HepG2 (cell line): ENCODE results near the gene B3GNT9. TPM values are rescaled to one million over a fixed set of nuclear protein-coding genes. Genes with fewer than 3 reads are reported as not detected.

Source experiments
- ATAC-seq: fragments of 200-7000 bp; cut with Tn5 transposase; 3 replicates; pipeline ENCODE4 v1.9.1; 2020; ENCODE audit warnings: mild to moderate bottlenecking, moderate library complexity
- BruUV-seq: library from RNA; stranded (reverse); fragments of 400-500 nt; replicated peaks from 2 replicates; lab custom pipeline; 2021; lab: Mats Ljungman, UMichigan
- CTCF ChIA-PET: fragments of 300-600 bp; formaldehyde crosslinking; extraction: SDS; loops from one replicate; lab custom pipeline; 2021; ENCODE audit warnings: low total read pairs, inconsistent platforms, low intra/inter-chr PET ratio; lab: Yijun Ruan, JAX
- POLR2A ChIA-PET: fragments of 350-600 bp; sonication (Branson Sonifier 250); formaldehyde crosslinking; loops from one replicate; lab custom pipeline; 2020; ENCODE audit warnings: antibody characterized with exemption, inconsistent platforms; lab: Yijun Ruan, JAX
- DNase-seq: peaks from one replicate; pipeline ENCODE4 v3.0.0-alpha.2; 2015; ENCODE audit warnings: low spot score
- FAIRE-seq: peaks from 3 replicates; lab custom pipeline; 2011; peaks lifted over from hg19 to GRCh38; lab: Jason Lieb, UNC
- H2AFZ ChIP-seq: one replicate; pipeline ENCODE4 v1.6.1; 2011; ENCODE audit warnings: low read length, inconsistent platforms
- H3K27ac ChIP-seq: fragments of 300-600 bp; 3 replicates; pipeline ENCODE4 v1.8.0; 2011; ENCODE audit warnings: mixed run types, mild to moderate bottlenecking, mixed read lengths, low read length, inconsistent platforms; ENCODE audit not compliant: insufficient read depth; ENCODE audit errors: extremely low read length
- H3K27me3 ChIP-seq, 2 experiments: fragments of 200-600 bp in 1 of 2; 2 replicates in 1 of 2; 3 replicates in 1 of 2; pipeline versions ENCODE4 v1.6.0 to v1.8.0; 2011; ENCODE audit warnings: low read length in 2 of 2, mild to moderate bottlenecking in 2 of 2, moderate library complexity in 2 of 2, inconsistent platforms in 1 of 2; ENCODE audit not compliant: insufficient read depth in 2 of 2, control insufficient read depth in 1 of 2
- H3K36me3 ChIP-seq, 2 experiments: fragments of 200-600 bp in 1 of 2; replicated peaks in 1 of 2; 2 replicates in 1 of 2; 3 replicates in 1 of 2; pipeline versions ENCODE4 v1.5.1 to v1.8.0; 2011; ENCODE audit warnings: low read length in 2 of 2, inconsistent platforms in 1 of 2; ENCODE audit not compliant: insufficient read depth in 2 of 2, control insufficient read depth in 1 of 2
- H3K4me1 ChIP-seq: 2 replicates; pipeline ENCODE4 v1.5.1; 2012; ENCODE audit warnings: low read length, inconsistent platforms; ENCODE audit not compliant: insufficient read depth
- H3K4me2 ChIP-seq: 2 replicates; pipeline ENCODE4 v1.6.0; 2011; ENCODE audit warnings: low read depth, low read length, inconsistent platforms
- H3K4me3 ChIP-seq, 3 experiments: fragments of 200-600 bp in 1 of 3; sonication (generic), shearing (Covaris generic) in 1 of 3; replicated peaks in 1 of 3; 2 replicates each; pipeline ENCODE4 v1.5.1; 2011 to 2016; ENCODE audit warnings: low read length in 3 of 3, inconsistent platforms in 2 of 3, low read depth in 2 of 3, mild to moderate bottlenecking in 2 of 3, control low read depth in 1 of 3, mixed read lengths in 1 of 3; ENCODE audit not compliant: insufficient read depth in 1 of 3
- H3K79me2 ChIP-seq: one replicate; pipeline ENCODE4 v1.6.1; 2011; ENCODE audit warnings: low read length, inconsistent platforms; ENCODE audit not compliant: insufficient read depth
- H3K9ac ChIP-seq: 2 replicates; pipeline ENCODE4 v1.6.0; 2011; ENCODE audit warnings: mild to moderate bottlenecking, low read depth, low read length, inconsistent platforms; ENCODE audit not compliant: insufficient read depth
- H3K9me3 ChIP-seq: 2 replicates; pipeline ENCODE4 v1.5.1; 2012; ENCODE audit warnings: mild to moderate bottlenecking, low read length
- H4K20me1 ChIP-seq: 2 replicates; pipeline ENCODE4 v1.6.0; 2011; ENCODE audit warnings: inconsistent platforms, mild to moderate bottlenecking, low read length, moderate library complexity; ENCODE audit not compliant: insufficient read depth
- EHMT2 ChIP-seq: fragments of 200-600 bp; sonication (generic); IDR thresholded peaks from 2 replicates; pipeline ENCODE4 v1.7.0; 2017; ENCODE audit warnings: antibody characterized with exemption, low read depth, low read length, borderline replicate concordance
- HMG20B ChIP-seq: conservative IDR thresholded peaks from 2 replicates; pipeline ENCODE4 v1.6.1; 2016; ENCODE audit warnings: missing genetic modification reagents, missing compliant biosample characterization
- HNF4G ChIP-seq, 2 experiments: sonication (generic) in 1 of 2; formaldehyde crosslinking in 1 of 2; IDR thresholded peaks; 2 replicates each; pipeline versions ENCODE4 v1.4.0 to v1.6.1; 2011 to 2020; ENCODE audit warnings: borderline replicate concordance in 2 of 2, low read depth in 2 of 2, mild to moderate bottlenecking in 2 of 2, low read length in 1 of 2, missing genetic modification reagents in 1 of 2, moderate library complexity in 1 of 2
- HNRNPLL ChIP-seq: fragments of 200-400 bp; formaldehyde crosslinking; IDR thresholded peaks from 2 replicates; pipeline ENCODE4 v1.6.1; 2017; ENCODE audit warnings: mild to moderate bottlenecking, low read depth, low read length; ENCODE audit not compliant: poor library complexity, severe bottlenecking
- KMT2A ChIP-seq: sonication (generic); formaldehyde crosslinking; IDR thresholded peaks from 2 replicates; pipeline ENCODE4 v1.4.0; 2020; ENCODE audit warnings: missing genetic modification reagents
- MTA1 ChIP-seq: sonication (generic); formaldehyde crosslinking; IDR thresholded peaks from 2 replicates; pipeline ENCODE4 v1.4.0; 2020; ENCODE audit warnings: missing genetic modification reagents, mild to moderate bottlenecking, borderline replicate concordance
- NR2F1 ChIP-seq, 2 experiments: fragments of 450-650 bp in 1 of 2; formaldehyde crosslinking in 1 of 2; IDR thresholded peaks; 2 replicates each; pipeline versions ENCODE4 v1.5.0 to v1.6.1; 2016 to 2020; ENCODE audit warnings: mild to moderate bottlenecking in 1 of 2, missing compliant biosample characterization in 1 of 2, missing genetic modification reagents in 1 of 2, moderate library complexity in 1 of 2
- PAF1 ChIP-seq: IDR thresholded peaks from 2 replicates; pipeline ENCODE4 v1.6.1; 2016; ENCODE audit warnings: missing genetic modification reagents, missing compliant biosample characterization
- SMYD3 ChIP-seq: sonication (generic); formaldehyde crosslinking; IDR thresholded peaks from 2 replicates; pipeline ENCODE4 v1.8.1; 2023; ENCODE audit warnings: mild to moderate bottlenecking, missing genetic modification reagents
- SNAPC2 ChIP-seq: sonication (generic); formaldehyde crosslinking; IDR thresholded peaks from 2 replicates; pipeline ENCODE4 v1.8.1; 2022; ENCODE audit warnings: mild to moderate bottlenecking, missing genetic modification reagents
- ZFP36L2 ChIP-seq: sonication (generic); formaldehyde crosslinking; IDR thresholded peaks from 2 replicates; pipeline ENCODE4 v1.4.0; 2020; ENCODE audit warnings: missing genetic modification reagents
- ZNF224 ChIP-seq: sonication (generic); formaldehyde crosslinking; IDR thresholded peaks from 2 replicates; pipeline ENCODE4 v1.5.0; 2020; ENCODE audit warnings: mild to moderate bottlenecking, missing genetic modification reagents
- ZNF337 ChIP-seq: sonication (generic); formaldehyde crosslinking; IDR thresholded peaks from 2 replicates; pipeline ENCODE4 v1.5.1; 2020; ENCODE audit warnings: missing genetic modification reagents, low read depth, mild to moderate bottlenecking, borderline replicate concordance
- ZNF580 ChIP-seq: IDR thresholded peaks from 2 replicates; pipeline ENCODE4 v1.6.1; 2016; ENCODE audit warnings: low read depth, borderline replicate concordance
- ZNF891 ChIP-seq: sonication (generic); formaldehyde crosslinking; IDR thresholded peaks from 2 replicates; pipeline ENCODE4 v1.5.0; 2020; ENCODE audit warnings: mild to moderate bottlenecking, missing genetic modification reagents
- WGBS: methylation state at CpG from one replicate; pipeline ENCODE4 v1.1.6; 2017; ENCODE audit warnings: low lambda C conversion rate; 5-methylcytosine and 5-hydroxymethylcytosine counted together
- in situ Hi-C: cut with HindIII; loops from 2 replicates; pipeline ENCODE4 v1.10.0; 2017; ENCODE audit warnings: low pct_unique_long_range_greater_than_20kb; ENCODE audit not compliant: extremely low pct_ligation_motif_present
- intact Hi-C: fragments of 100-400 bp; cut with micrococcal nuclease; formaldehyde crosslinking; loops from one replicate; pipeline ENCODE4 v1.10.0; 2022; ENCODE audit not compliant: unreplicated experiment
- polyA plus RNA-seq, 8 experiments: library from polyadenylated mRNA; depleted of rRNA in 3 of 8; stranded (reverse) in 7 of 8; unstranded in 1 of 8; fragments of >200 nt; fragmentation: Illumina TruSeq in 4 of 8; extraction: Trizol in 4 of 8; gene quantifications; 2 replicates each; pipeline versions ENCODE4 v1.2.1 to v1.2.3, GENCODE V29; 2011 to 2016; ENCODE audit warnings: low read depth in 4 of 8, missing spikeins in 1 of 8, mixed read lengths in 1 of 8; ENCODE audit not compliant: insufficient read depth in 1 of 8
- total RNA-seq, 5 experiments: library from RNA; depleted of rRNA; stranded (reverse); fragments of >200 nt; fragmentation: Illumina TruSeq; extraction: Trizol; gene quantifications; 2 replicates each; pipeline ENCODE4 v1.2.3, GENCODE V29; 2016; ENCODE audit warnings: low read depth in 1 of 5
- TF ChIP-seq, protein P1 (sequence below): IDR thresholded peaks from 2 replicates; pipeline ENCODE4 v1.6.1; 2016; ENCODE audit warnings: missing compliant biosample characterization, missing genetic modification reagents, borderline replicate concordance
- TF ChIP-seq, protein P2 (sequence below): sonication (generic); formaldehyde crosslinking; IDR thresholded peaks from 2 replicates; pipeline ENCODE4 v1.4.0; 2020; ENCODE audit warnings: mild to moderate bottlenecking, missing genetic modification reagents

Gene B3GNT9
- total and polyA plus RNA-seq, 2 of the 13 experiments (the other 11 are each of a cell fraction or from before 2014, with no cell fraction given): 1.5 to 3.1 TPM

GRCh38 chr16:67151431-67152097 is 766 bp upstream of the B3GNT9 start:
- Histone ChIP-seq H2AFZ (no peak overlapping the region), H3K4me1 (peaks cover 23% of the 10 kb centered on the region), H3K36me3 (peaks cover 11 to 26% of the 10 kb centered on the region in 2 experiments; a peak in 4 of 5 replicates), H3K4me3 (peak overlapping the region; percentile 64 to 77 (median 73)), H3K9ac (peak overlapping the region; percentile 63; the same call in 1 of the 2 replicates), H3K79me2 (no peaks in the 10 kb centered on the region), H4K20me1 (peaks cover 9% of the 10 kb centered on the region; the same call in 1 of the 2 replicates), H3K4me2 (peak overlapping the region; percentile 96), H3K9me3 (no peaks in the 10 kb centered on the region), H3K27me3 (peaks cover 1 to 3% of the 10 kb centered on the region in 2 experiments; a peak in 2 of 5 replicates), H3K27ac (no peak overlapping the region)
- in situ Hi-C loops: no loop called here
- ChIA-PET POLR2A (interaction anchor here (0.9 to 4.1 kb wide), 15 partner anchors 8 to 246 kb away, joined by 3 to 31 read pairs (median 6); partner anchors contain the start of genes CBFB, FBXL8, NOL3 and PHAF1), CTCF (no interaction called here)
- WGBS: 28% methylated on average over 7 of the region's 8 CpGs
- DNase-seq (no peak), FAIRE-seq (no peak), ATAC-seq (peak; percentile 20)
- BruUV-seq: no TSS peak
- TF ChIP-seq, protein P1, sequence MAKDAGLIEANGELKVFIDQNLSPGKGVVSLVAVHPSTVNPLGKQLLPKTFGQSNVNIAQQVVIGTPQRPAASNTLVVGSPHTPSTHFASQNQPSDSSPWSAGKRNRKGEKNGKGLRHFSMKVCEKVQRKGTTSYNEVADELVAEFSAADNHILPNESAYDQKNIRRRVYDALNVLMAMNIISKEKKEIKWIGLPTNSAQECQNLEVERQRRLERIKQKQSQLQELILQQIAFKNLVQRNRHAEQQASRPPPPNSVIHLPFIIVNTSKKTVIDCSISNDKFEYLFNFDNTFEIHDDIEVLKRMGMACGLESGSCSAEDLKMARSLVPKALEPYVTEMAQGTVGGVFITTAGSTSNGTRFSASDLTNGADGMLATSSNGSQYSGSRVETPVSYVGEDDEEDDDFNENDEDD (CRISPR knock-in tag): no peak
- TF ChIP-seq SNAPC2 (CRISPR knock-in tag) (0 out of 2 replicates have a peak, but pooled peaks have one; percentile 13), ZNF224 (CRISPR knock-in tag) (peak; percentile 82; the same call in 1 of the 2 replicates), PAF1 (CRISPR knock-in tag) (peak; percentile 51; the same call in 1 of the 2 replicates), SMYD3 (CRISPR knock-in tag) (no peak), HMG20B (CRISPR knock-in tag) (0 out of 2 replicates have a peak, but pooled peaks have one; percentile 34), NR2F1 (CRISPR knock-in tag; IDR thresholded peaks at IDR 0.05) (no peak), KMT2A (no peak), ZNF580 (CRISPR knock-in tag) (no peak), HNRNPLL (no peak), ZNF337 (no peak), MTA1 (CRISPR knock-in tag) (no peak), ZFP36L2 (no peak), HNF4G (IDR thresholded peaks at IDR 0.05; ENCODE audit: borderline replicate concordance, low read depth, low read length) (no peak), HNF4G (CRISPR knock-in tag; IDR thresholded peaks at IDR 0.05; ENCODE audit: borderline replicate concordance, low read depth) (no peak), EHMT2 (no peak), ZNF891 (CRISPR knock-in tag) (no peak)
- TF ChIP-seq, protein P2, sequence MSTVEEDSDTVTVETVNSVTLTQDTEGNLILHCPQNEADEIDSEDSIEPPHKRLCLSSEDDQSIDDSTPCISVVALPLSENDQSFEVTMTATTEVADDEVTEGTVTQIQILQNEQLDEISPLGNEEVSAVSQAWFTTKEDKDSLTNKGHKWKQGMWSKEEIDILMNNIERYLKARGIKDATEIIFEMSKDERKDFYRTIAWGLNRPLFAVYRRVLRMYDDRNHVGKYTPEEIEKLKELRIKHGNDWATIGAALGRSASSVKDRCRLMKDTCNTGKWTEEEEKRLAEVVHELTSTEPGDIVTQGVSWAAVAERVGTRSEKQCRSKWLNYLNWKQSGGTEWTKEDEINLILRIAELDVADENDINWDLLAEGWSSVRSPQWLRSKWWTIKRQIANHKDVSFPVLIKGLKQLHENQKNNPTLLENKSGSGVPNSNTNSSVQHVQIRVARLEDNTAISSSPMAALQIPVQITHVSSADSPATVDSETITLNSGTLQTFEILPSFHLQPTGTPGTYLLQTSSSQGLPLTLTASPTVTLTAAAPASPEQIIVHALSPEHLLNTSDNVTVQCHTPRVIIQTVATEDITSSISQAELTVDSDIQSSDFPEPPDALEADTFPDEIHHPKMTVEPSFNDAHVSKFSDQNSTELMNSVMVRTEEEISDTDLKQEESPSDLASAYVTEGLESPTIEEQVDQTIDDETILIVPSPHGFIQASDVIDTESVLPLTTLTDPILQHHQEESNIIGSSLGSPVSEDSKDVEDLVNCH (CRISPR knock-in tag): 0 out of 2 replicates have a peak, but pooled peaks have one; percentile 46
- intact Hi-C loops: loop anchor here (10.0 kb wide), 1 partner anchor 257 kb away; no protein-coding TSS in a partner anchor
